MV-4-11 (cell line): Measurements from ENCODE around the gene PRXL2B.
"Not testable (repeated sequence)": the region's sequence is repeated elsewhere in the genome, so short reads cannot be mapped to it uniquely, and the experiment has no call there.

ENCODE experiments used
- DNase-seq: peaks from one replicate; lab custom pipeline; 2025; lab: John Stamatoyannopoulos, UW

The PRXL2B gene

GRCh38 chr1:2614145-2614544 lies 27.6 kb downstream of the PRXL2B start:
- DNase-seq, result no peak

GRCh38 chr1:2617971-2618470 lies 31.4 kb downstream of the PRXL2B start:
- DNase-seq, result no peak

- DNase-seq, result no peak
These were observed 37.2 kb downstream of the PRXL2B start for GRCh38 chr1:2623571-2624337.

- no peak for DNase-seq
These were observed 38.2 kb downstream of the PRXL2B start for GRCh38 chr1:2624735-2625300.

GRCh38 chr1:2625311-2625710 lies 38.7 kb downstream of the PRXL2B start:
- no peak for DNase-seq

GRCh38 chr1:2625748-2626147 lies 39.2 kb downstream of the PRXL2B start:
- DNase-seq, result not testable (repeated sequence)

- no peak for DNase-seq
These were observed 41.2 kb downstream of the PRXL2B start for GRCh38 chr1:2627746-2628145.

- DNase-seq, result no peak
These were observed 41.8 kb downstream of the PRXL2B start for GRCh38 chr1:2628191-2628932.

GRCh38 chr1:2628933-2629626 lies 42.5 kb downstream of the PRXL2B start:
- no peak for DNase-seq

- DNase-seq, result no peak
These were observed 43.3 kb downstream of the PRXL2B start for GRCh38 chr1:2629627-2630497.

- DNase-seq, result no peak
These were observed 44.0 kb downstream of the PRXL2B start for GRCh38 chr1:2630498-2631135.

- no peak for DNase-seq
These were observed 44.8 kb downstream of the PRXL2B start for GRCh38 chr1:2631136-2632050.

GRCh38 chr1:2632051-2632430 lies 45.5 kb downstream of the PRXL2B start:
- DNase-seq, result no peak

- DNase-seq, result no peak
These were observed 46.2 kb downstream of the PRXL2B start, which contains the start of gene MMEL1 for GRCh38 chr1:2632561-2633361. MMEL1 (minus strand) TSS chr1:2633016; CDS start chr1:2629484, 3,532 bp downstream.

GRCh38 chr1:2633366-2633935 lies 46.9 kb downstream of the PRXL2B start:
- no peak for DNase-seq

GRCh38 chr1:2633936-2634491 lies 47.4 kb downstream of the PRXL2B start:
- DNase-seq, result no peak

- no peak for DNase-seq
These were observed 48.9 kb downstream of the PRXL2B start for GRCh38 chr1:2635361-2636010.

- no peak for DNase-seq
These were observed 50.2 kb downstream of the PRXL2B start for GRCh38 chr1:2636733-2637132.
